Naive thymus-derived CD4-positive, alpha-beta T cell (primary cell): ENCODE results near the gene FBXO34. TPM values are rescaled to one million over a fixed set of nuclear protein-coding genes. Genes with fewer than 3 reads are reported as not detected.

Experiments used
- ATAC-seq: fragments of 150-1000 bp; cut with Tn5 transposase; 2 replicates; pipeline ENCODE4 v1.10.0; 2021; ENCODE audit warnings: mild to moderate bottlenecking, moderate library complexity
- CTCF ChIA-PET: fragments of 350-600 bp; sonication (Branson Sonifier 250); formaldehyde crosslinking; loops from one replicate; lab custom pipeline; 2021; ENCODE audit warnings: antibody characterized with exemption; lab: Charles Lee
- POLR2A ChIA-PET: fragments of 350-600 bp; sonication (Branson Sonifier 250); formaldehyde crosslinking; loops from one replicate; lab custom pipeline; 2021; ENCODE audit warnings: antibody characterized with exemption, inconsistent platforms; lab: Charles Lee
- DNase-seq, 9 donors: peaks; one replicate each; pipeline versions ENCODE4 v3.0.0 to v3.0.0-alpha.2; 2020 to 2022; ENCODE audit warnings: mixed read lengths in 1 of 9
- H3K27ac ChIP-seq: one replicate; pipeline ENCODE4 v1.7.0; 2013; ENCODE audit warnings: mild to moderate bottlenecking, low read depth, low read length, moderate library complexity
- H3K27me3 ChIP-seq, 2 donors: one replicate each; pipeline ENCODE4 v1.7.0; 2013; ENCODE audit warnings: low read length in 2 of 2, mild to moderate bottlenecking in 2 of 2, moderate library complexity in 2 of 2; ENCODE audit not compliant: control insufficient read depth in 2 of 2, insufficient read depth in 2 of 2
- H3K36me3 ChIP-seq, 3 experiments: 1 replicate in 2 of 3; 2 replicates in 1 of 3; pipeline ENCODE4 v1.7.0; 2013; ENCODE audit warnings: low read length in 3 of 3, mild to moderate bottlenecking in 3 of 3, moderate library complexity in 1 of 3; ENCODE audit not compliant: insufficient read depth in 3 of 3, control insufficient read depth in 2 of 3
- H3K4me1 ChIP-seq, 2 donors: one replicate each; pipeline ENCODE4 v1.7.0; 2013; ENCODE audit warnings: low read length in 2 of 2, mild to moderate bottlenecking in 2 of 2, moderate library complexity in 1 of 2; ENCODE audit not compliant: control insufficient read depth in 2 of 2, insufficient read depth in 2 of 2
- H3K4me3 ChIP-seq: 2 replicates; pipeline ENCODE4 v1.7.0; 2013; ENCODE audit warnings: mild to moderate bottlenecking, low read length
- H3K9me3 ChIP-seq, 3 experiments: 1 replicate in 2 of 3; 2 replicates in 1 of 3; pipeline ENCODE4 v1.7.0; 2013; ENCODE audit warnings: low read length in 3 of 3; ENCODE audit not compliant: control insufficient read depth in 2 of 3
- H3K27ac Mint-ChIP-seq, 9 donors: one replicate each; pipeline ENCODE4 v1.8.0; 2020 to 2022; ENCODE audit warnings: mixed read lengths in 9 of 9, mild to moderate bottlenecking in 8 of 9, moderate library complexity in 5 of 9, inconsistent platforms in 2 of 9
- H3K27me3 Mint-ChIP-seq, 5 donors: one replicate each; pipeline ENCODE4 v1.8.0; 2021 to 2022; ENCODE audit warnings: mixed read lengths in 5 of 5, mild to moderate bottlenecking in 1 of 5
- H3K36me3 Mint-ChIP-seq, 5 donors: one replicate each; pipeline ENCODE4 v1.8.0; 2020 to 2022; ENCODE audit warnings: mixed read lengths in 5 of 5, mild to moderate bottlenecking in 3 of 5, inconsistent platforms in 1 of 5
- H3K4me1 Mint-ChIP-seq, 7 donors: one replicate each; pipeline ENCODE4 v1.8.0; 2020 to 2022; ENCODE audit warnings: mixed read lengths in 7 of 7, mild to moderate bottlenecking in 3 of 7, inconsistent platforms in 1 of 7
- H3K4me3 Mint-ChIP-seq, 10 donors: one replicate each; pipeline ENCODE4 v1.8.0; 2020 to 2022; ENCODE audit warnings: mild to moderate bottlenecking in 10 of 10, mixed read lengths in 10 of 10, moderate library complexity in 6 of 10, inconsistent platforms in 2 of 10
- H3K9me3 Mint-ChIP-seq, 11 donors: one replicate each; pipeline ENCODE4 v1.8.0; 2020 to 2022; ENCODE audit warnings: mixed read lengths in 11 of 11, mild to moderate bottlenecking in 4 of 11, inconsistent platforms in 1 of 11, moderate library complexity in 1 of 11
- intact Hi-C, 2 donors: fragments of 100-400 bp; cut with micrococcal nuclease; formaldehyde crosslinking; loops; one replicate each; pipeline ENCODE4 v1.15.1; 2023
- polyA plus RNA-seq, 2 donors: library from polyadenylated mRNA; unstranded; fragments of 300-500 nt; fragmentation: Illumina TruSeq; gene quantifications; one replicate each; pipeline ENCODE4 v1.2.3, GENCODE V29; 2021
- total RNA-seq, 6 experiments: library from RNA in 5 of 6; stranded (reverse) in 5 of 6; gene quantifications; 1 replicate in 5 of 6; 2 replicates in 1 of 6; pipeline ENCODE4 v1.2.3 and lab custom pipeline; 2021 to 2026

FBXO34 gene
- total and polyA plus RNA-seq, 7 experiments from 2014 or later, result 22.0 to 42.1 (median 25.8) TPM

GRCh38 chr14:55239320-55239719, 31.9 kb upstream of the FBXO34 start:
- Histone ChIP-seq H3K4me3 (no peak overlapping the region), H3K36me3 (no peaks in the 10 kb centered on the region), H3K27me3 (no peaks in the 10 kb centered on the region), H3K27ac (no peak overlapping the region), H3K9me3 (no peaks in the 10 kb centered on the region), H3K4me1 (no peaks in the 10 kb centered on the region)
- Mint-ChIP-seq H3K27ac (no peak overlapping the region), H3K9me3 (no peaks in the 10 kb centered on the region), H3K4me1 (peaks cover 0 to 5% (median 0%) of the 10 kb centered on the region in 7 donors), H3K27me3 (peaks cover 17 to 54% (median 21%) of the 10 kb centered on the region in 5 donors), H3K4me3 (no peak overlapping the region), H3K36me3 (no peaks in the 10 kb centered on the region)
- ChIA-PET POLR2A (no interaction called here), CTCF (no interaction called here)
- no peak for DNase-seq
- intact Hi-C loops, result no loop called here
- no peak for ATAC-seq

DNA sequence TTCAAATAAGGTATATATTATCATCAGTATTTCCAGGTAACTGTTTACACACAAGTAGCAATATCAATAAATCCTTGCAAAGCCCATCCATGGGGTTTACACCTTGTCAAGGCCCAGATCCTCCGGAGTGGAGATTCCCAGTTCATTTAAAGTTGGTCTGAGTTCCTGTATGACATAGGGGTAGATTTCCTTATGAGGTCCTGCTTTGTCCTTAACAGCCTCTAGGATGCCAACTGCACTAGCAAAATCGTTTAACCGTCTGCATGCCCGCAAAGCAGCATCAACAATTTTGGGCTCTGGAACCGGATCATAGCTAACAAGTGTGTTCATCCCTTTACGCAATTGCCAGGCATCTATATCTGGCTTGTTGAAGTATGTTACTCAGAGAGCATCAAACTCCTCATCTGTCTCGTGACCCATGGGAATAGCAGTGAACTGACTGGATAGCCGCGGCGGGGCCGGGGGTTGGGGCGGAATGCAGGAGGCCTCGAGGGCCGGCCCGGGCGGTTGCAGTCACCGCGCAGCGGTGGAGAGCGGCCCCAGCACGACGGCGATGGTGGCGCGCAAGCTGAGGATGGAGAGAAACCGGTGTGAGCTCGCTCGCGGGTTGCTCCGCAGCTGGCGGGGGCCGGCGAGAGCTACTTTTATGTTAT, 30.6 kb upstream of the FBXO34 start:
- no peaks in the 10 kb centered on the region for H3K27me3 ChIP-seq
- ChIA-PET CTCF (no interaction called here), POLR2A (no interaction called here)
- no peak for DNase-seq
- no peaks in the 10 kb centered on the region for H3K36me3 ChIP-seq
- H3K4me1 ChIP-seq, result no peaks in the 10 kb centered on the region
- ATAC-seq, result no peak
- H3K4me3 ChIP-seq, result no peak overlapping the region
- no peaks in the 10 kb centered on the region for H3K9me3 ChIP-seq
- peaks cover 0 to 5% (median 0%) of the 10 kb centered on the region in 7 donors for H3K4me1 Mint-ChIP-seq
- H3K9me3 Mint-ChIP-seq, result no peaks in the 10 kb centered on the region
- peaks cover 8 to 45% (median 11%) of the 10 kb centered on the region in 5 donors for H3K27me3 Mint-ChIP-seq
- no peak overlapping the region for H3K27ac ChIP-seq
- intact Hi-C loops, result no loop called here
- H3K4me3 Mint-ChIP-seq, result no peak overlapping the region
- no peaks in the 10 kb centered on the region for H3K36me3 Mint-ChIP-seq
- no peak overlapping the region for H3K27ac Mint-ChIP-seq

- no peak for ATAC-seq
These were observed 29.5 kb upstream of the FBXO34 start for GRCh38 chr14:55241673-55242072.

DNA sequence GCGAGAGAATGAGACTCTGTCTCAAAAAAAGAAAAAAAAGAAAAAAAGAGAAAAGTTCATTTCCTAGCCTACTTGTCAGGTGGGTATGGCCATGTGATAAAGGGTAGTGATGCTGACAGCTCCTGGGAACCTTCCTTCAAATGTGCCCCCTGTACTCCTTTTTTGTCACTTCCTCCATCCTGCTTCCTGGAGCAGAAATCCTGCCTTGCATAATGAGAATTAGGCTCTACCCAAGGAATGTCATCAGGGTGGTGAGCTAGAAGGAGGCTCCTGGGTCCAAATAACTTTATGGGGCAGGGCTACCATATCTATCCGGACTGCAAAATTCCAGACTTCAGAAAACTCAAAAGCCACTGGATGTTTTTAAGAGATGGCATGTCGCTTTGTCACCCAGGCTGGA, 27.8 kb upstream of the FBXO34 start:
- Mint-ChIP-seq H3K4me3 (no peak overlapping the region), H3K9me3 (no peaks in the 10 kb centered on the region), H3K27ac (no peak overlapping the region), H3K27me3 (peaks cover 6 to 49% (median 8%) of the 10 kb centered on the region in 5 donors), H3K36me3 (no peaks in the 10 kb centered on the region), H3K4me1 (peaks cover 0 to 5% (median 0%) of the 10 kb centered on the region in 7 donors)
- no peaks in the 10 kb centered on the region for H3K36me3 ChIP-seq
- DNase-seq, result no peak
- no peak overlapping the region for H3K27ac ChIP-seq
- POLR2A ChIA-PET, result no interaction called here
- no peak for ATAC-seq
- intact Hi-C loops, result no loop called here
- H3K9me3 ChIP-seq, result no peaks in the 10 kb centered on the region
- CTCF ChIA-PET, result no interaction called here
- H3K27me3 ChIP-seq, result no peaks in the 10 kb centered on the region
- no peak overlapping the region for H3K4me3 ChIP-seq
- no peaks in the 10 kb centered on the region for H3K4me1 ChIP-seq

More at GRCh38 chr14:55241673-55242072, 29.5 kb upstream of the FBXO34 start:
- H3K4me3 ChIP-seq, result no peak overlapping the region
- Mint-ChIP-seq H3K27ac (no peak overlapping the region), H3K9me3 (no peaks in the 10 kb centered on the region), H3K36me3 (no peaks in the 10 kb centered on the region), H3K27me3 (peaks cover 4 to 40% (median 6%) of the 10 kb centered on the region in 5 donors), H3K4me3 (no peak overlapping the region), H3K4me1 (peaks cover 0 to 5% (median 0%) of the 10 kb centered on the region in 7 donors)
- no peaks in the 10 kb centered on the region for H3K36me3 ChIP-seq
- ChIA-PET CTCF (interaction anchor here (0.6 kb wide), 1 partner anchor 23 kb away, joined by 4 read pairs; no protein-coding TSS in a partner anchor), POLR2A (no interaction called here)
- H3K4me1 ChIP-seq, result no peaks in the 10 kb centered on the region
- no peaks in the 10 kb centered on the region for H3K9me3 ChIP-seq
- intact Hi-C loops, result no loop called here
- H3K27ac ChIP-seq, result no peak overlapping the region
- DNase-seq, result no peak
- no peaks in the 10 kb centered on the region for H3K27me3 ChIP-seq

DNA sequence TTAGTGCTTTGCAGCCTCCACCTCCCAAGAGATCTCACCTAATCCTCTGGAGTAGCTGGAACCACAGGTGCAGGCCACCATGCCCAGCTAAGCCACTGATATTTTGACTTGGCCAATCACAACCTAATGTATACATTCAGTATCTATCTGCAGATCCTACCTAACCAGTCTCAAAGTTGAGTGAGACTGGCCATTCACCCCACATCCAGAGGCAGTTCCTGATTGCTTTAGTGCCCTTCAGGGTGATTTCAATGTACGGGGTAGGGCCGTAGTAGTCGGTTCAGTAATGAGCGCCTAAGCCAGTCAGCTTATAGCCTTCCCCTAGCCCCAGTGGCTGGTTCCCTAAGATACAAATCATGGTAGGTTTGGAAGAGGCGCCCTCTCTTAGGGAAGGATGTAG, 27.4 kb upstream of the FBXO34 start:
- intact Hi-C loops, result no loop called here
- Mint-ChIP-seq H3K4me1 (peaks cover 0 to 5% (median 0%) of the 10 kb centered on the region in 7 donors), H3K36me3 (no peaks in the 10 kb centered on the region), H3K27me3 (peaks cover 6 to 50% (median 12%) of the 10 kb centered on the region in 5 donors), H3K27ac (no peak overlapping the region), H3K4me3 (no peak overlapping the region), H3K9me3 (no peaks in the 10 kb centered on the region)
- DNase-seq (no peak), ATAC-seq (no peak)
- Histone ChIP-seq H3K9me3 (no peaks in the 10 kb centered on the region), H3K36me3 (no peaks in the 10 kb centered on the region), H3K4me3 (no peak overlapping the region), H3K4me1 (no peaks in the 10 kb centered on the region), H3K27me3 (no peaks in the 10 kb centered on the region), H3K27ac (no peak overlapping the region)
- CTCF ChIA-PET, result no interaction called here
- POLR2A ChIA-PET, result no interaction called here

DNA sequence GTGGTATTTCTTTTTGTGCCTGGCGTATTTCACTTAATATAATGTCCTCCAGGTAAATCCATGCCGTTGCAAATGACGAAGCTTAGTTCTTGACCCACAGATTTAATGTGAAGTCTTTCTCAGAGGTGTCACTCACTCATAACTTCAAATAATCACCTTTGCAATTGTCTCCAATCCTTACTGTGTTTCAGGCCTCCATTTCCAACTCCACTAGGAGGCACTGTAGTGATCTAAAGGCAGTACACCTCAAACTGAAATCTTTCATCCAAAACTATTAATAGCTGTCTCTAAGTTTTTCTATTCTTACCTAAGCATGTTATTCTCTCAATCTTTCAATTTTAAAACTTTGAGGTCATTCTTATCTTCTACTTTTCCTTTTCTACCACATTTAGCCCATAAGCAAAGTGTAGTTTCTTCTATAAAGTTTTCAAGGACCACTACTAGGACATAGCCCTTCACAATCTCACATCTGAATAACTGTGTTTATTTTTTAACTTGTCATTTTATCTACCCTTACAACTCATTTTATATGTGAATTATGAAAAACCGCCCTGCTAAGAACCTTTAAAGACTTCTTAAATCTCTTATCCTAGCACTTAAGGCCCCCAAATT, 25.5 kb upstream of the FBXO34 start:
- Mint-ChIP-seq H3K36me3 (no peaks in the 10 kb centered on the region), H3K4me1 (no peaks in the 10 kb centered on the region), H3K9me3 (no peaks in the 10 kb centered on the region), H3K27ac (no peak overlapping the region), H3K27me3 (peaks cover 8 to 45% (median 12%) of the 10 kb centered on the region in 5 donors), H3K4me3 (no peak overlapping the region)
- intact Hi-C loops, result loop anchor here (1.0 kb wide), 4 partner anchors 26 to 185 kb away; partner anchors contain the start of gene FBXO34 (in 1 of the 2)
- DNase-seq (peak in 7 of 9 donors; percentile 15 to 52 (median 34)), ATAC-seq (peak; percentile 75)
- CTCF ChIA-PET, result interaction anchor here (0.7 to 3.2 kb wide), 8 partner anchors 17 to 1229 kb away, joined by 3 to 25 read pairs (median 4); partner anchors contain the start of gene FBXO34
- Histone ChIP-seq H3K27me3 (no peaks in the 10 kb centered on the region), H3K4me1 (no peaks in the 10 kb centered on the region), H3K4me3 (no peak overlapping the region), H3K9me3 (no peaks in the 10 kb centered on the region), H3K36me3 (no peaks in the 10 kb centered on the region), H3K27ac (no peak overlapping the region)
- POLR2A ChIA-PET, result no interaction called here
